Renal cortical epithelial cell (primary cell): ENCODE results near the gene SMCO2. TPM values are rescaled to one million over a fixed set of nuclear protein-coding genes. Genes with fewer than 3 reads are reported as not detected.
"Not testable (repeated sequence)": the region's sequence is repeated elsewhere in the genome, so short reads cannot be mapped to it uniquely, and the experiment has no call there.

Source experiments
- DNase-seq: peaks from one replicate; pipeline ENCODE4 v3.0.0-alpha.2; 2011; ENCODE audit warnings: low read depth
- total RNA-seq: library from RNA; depleted of rRNA; stranded (reverse); fragments of >200 nt; gene quantifications from 2 replicates; pipeline ENCODE4 v1.2.3, GENCODE V29; 2014

Gene SMCO2
- total RNA-seq, 1 donor from 2014 or later, result not detected

DNA sequence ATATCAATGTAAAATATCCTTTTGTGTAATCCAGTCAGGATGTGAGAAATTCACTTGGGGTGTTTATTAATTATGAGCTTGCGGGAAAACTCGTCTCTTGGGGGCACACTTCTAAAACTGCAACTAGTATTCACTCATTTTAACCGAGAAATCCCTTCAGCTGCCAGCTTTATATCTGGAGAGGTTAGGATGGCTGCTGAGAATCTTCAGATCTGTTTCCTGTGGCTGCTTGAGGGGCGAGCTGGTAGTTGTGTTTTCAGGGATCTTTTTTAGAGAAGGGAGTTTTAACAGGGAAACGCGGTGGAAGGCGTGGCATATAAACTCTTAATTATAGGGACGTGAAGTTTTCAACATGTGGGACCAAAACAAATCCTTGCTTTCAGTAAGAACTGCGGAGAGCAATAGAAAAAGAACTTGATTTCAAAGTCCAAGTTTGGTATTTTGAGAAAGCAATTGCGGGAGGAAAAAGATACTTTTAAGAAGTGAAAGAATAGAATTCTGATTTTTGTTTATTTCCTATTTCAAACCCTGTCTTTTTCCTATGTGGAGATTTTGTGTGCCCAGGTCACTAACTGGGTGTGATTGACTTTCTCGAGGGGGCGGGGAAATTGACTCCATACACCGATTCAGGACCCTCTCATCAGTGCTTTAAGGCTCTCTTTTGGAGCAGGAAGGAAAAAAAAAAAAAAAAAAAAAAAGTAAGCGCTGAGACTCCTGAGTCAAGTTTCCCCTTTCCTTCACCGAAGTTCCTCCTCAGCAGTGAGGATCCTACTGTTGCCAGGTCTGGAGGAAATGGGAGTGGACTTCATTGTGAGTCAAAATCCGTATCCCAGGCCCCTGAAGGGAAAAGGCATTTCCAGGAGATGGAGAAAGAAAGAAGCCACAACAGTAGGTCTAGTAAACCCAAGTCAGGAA, 78.6 kb downstream of the SMCO2 start:
- DNase-seq, result peak; percentile 77

DNA sequence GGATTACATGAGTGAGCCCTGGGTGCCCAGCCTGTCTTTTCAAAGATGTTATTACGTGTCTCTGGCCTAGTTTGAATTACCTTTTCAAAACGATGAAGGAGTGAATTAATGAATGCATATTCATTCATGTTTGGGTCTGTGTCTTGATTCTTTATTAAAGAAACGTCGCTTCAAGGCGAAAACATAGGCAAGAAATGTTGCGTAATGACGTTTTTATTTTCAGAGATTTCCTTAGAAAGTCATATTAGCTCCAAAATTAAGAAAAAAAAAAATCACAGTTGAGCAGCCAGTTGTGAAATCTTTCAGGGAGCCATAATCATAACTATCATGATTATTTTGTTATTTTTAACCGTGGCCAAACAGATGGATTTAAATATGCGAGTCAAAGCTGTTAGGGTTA, 81.0 kb downstream of the SMCO2 start:
- DNase-seq, result no peak

DNA sequence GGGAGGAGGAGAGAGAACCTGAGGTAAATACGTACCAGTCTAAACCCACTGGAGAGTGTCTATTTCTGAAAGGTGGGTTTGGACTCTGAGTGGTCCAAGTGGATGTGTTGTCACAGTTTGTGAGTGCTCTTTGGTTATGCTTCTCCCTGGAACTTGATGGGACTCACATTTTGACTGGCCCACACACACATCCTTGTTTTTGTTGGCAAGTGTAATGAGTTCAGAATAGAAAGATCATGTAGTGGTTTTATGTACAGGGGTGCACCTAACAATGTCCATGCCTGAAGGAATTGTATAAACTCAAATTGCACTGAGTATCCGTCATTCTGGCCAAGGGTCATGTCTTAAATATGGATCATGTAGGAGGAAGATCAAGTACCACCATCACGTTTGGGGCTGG, 82.3 kb downstream of the SMCO2 start:
- no peak for DNase-seq

DNA sequence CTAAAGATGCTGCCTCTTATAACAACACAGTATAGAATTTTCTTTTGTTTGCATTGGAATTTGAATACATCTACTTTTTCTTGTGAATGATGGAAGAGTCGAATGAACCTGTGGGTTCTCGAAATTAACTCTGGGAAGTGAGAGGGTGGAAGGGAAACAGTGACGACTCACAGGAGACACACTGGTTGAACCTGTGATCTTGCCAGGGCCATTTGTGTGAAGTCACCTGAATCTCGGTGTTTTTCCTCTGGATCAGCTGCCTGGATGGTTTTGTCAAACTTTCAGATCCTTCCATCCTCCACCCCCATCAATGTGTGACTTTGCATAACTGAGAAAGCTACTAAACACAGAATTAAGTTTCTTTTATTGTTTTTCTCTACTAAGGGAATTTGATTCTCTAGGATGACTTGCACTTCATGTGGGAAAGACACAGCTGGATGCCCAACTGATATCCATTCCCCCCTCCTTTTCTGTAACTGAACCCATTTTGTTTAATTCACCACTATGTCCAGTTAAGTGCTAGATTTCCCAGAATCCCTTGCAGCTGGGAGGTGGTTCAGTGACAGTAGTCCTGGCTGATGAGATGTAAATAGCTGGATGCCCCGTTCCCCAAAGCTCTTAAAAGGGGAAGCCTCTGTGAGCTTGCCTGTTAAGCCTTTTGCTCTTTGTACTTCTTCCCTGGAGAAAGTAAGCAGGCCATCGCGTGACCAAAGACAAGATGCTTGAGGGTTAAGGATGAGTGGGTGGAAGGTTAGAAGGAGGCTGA, 83.8 kb downstream of the SMCO2 start:
- peak; percentile 73 for DNase-seq

DNA sequence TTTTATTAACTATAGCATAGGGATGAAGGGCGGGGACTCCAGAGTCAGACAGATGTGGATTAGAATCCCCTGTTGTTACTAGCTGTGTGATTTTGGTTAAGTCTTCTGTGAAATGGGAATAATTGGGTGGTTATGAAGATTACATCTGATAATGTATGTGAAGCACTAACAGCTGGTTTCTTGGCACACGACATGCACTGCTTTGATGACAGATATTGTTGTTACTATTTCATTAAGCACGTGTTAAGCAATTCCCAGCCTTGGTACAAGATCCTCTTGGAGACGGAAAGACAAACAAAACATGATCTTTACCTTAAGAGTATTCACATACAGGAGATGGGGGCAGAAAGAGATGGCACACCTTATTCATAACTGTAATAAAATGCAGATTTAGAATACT, 85.4 kb downstream of the SMCO2 start:
- no peak for DNase-seq

DNA sequence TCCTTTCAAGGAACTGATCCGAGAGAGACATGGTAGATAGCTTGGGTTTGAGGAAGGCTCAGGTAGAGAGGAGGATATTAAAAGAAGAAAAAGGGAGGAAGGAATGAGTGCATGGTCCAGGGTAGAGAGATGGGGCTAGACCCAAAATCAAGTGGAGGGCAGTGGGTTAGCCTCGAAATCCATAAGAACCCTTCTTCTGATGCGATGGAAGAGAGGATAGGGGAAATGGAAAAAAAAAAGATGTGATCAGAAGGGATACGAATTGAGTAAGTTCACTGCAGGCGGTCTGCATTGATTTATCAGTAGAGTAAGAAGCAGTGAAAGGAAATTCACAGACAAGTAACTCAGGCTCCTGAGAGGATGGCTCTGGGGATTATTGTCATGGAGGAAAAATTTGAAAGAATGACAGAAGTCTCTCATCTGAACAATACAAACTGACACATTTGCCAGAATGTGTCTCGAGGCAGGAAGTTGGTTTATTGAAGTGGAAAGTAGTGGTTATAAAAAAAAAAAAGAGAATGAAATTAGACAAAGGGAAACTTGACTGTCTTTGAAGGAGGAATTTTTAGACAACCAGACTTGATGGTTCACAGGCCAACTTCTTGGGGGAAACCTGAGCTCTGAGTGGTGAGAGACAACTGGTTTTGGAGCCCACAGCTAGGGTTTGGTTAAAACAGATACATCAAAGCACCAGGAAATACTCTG, 87.7 kb downstream of the SMCO2 start:
- peak; percentile 88 for DNase-seq

DNA sequence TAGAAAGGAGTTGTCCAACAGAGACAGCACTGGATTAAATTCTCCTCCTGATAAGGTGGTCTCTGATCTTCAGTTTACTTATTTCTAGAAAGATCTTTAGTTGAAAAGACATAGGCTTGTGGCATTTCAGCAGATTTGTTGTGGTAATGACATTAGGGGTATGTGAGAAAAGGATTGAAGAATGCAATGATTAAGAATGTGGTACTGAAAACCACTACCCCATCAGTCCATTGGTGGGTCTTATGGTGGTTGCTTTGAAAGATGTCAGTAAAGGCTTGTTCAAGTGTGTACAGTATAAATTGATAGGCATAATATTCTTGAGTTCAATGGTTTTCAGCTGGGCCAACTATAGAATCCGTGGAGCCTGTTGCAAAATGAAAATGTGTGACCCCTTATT, 88.2 kb downstream of the SMCO2 start:
- DNase-seq, result peak; percentile 70

DNA sequence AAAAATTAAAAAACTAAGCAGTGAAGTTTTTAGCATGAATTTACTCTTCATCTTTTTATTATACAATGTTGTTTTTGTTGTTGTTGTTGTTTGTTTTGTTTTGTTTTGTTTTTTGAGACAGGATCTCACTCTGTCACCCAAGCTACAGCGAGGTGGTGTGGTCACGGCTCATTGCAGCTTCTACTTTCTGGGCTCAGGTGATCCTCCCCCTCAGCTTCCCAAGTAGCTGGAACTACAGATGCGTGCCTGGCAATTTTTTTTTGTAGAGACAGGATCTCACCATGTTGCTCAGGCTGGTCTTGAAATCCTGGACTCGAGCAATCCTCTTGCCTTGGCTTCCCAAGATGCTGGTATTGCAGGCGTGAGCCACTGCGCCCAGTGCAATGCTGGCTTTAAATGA, 88.8 kb downstream of the SMCO2 start:
- no peak for DNase-seq

DNA sequence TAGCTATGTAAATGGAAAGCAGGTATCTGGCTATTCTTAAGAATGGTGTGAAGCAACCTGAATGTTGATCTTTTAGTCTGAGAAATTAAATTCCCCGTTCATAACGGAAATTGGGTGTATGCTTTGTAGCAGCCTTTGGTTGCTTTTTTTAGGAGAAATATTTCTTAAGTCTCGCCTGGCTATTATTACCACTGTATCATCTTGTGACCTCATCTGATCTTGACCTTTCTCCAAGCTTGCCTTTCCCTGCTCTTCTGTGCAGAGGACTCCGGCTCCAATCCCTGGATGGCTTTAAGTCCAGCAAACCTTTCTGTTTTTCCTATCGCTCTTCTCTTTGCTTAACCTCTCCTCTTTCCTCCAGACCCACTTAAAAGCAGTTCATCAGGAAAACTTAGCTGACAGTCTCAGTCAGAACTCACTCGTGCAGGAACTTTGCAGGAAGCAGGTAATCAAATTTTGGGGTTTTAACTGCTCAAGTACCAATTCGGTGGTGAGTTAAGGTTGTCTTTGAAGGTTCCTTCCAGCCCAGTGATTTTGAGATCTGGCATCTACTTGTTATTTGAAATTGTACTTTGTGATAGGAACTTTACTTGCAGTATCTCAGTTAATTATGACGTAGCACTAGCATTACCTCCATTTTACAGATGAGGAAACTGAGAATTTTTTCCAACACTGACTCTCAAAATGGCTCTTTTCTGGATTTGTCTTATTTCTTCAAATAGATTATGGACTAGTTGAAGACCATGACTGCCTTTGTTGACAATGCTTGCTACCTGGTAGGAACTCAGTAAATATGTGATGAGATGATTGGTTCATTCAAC, 91.5 kb downstream of the SMCO2 start:
- DNase-seq, result no peak

DNA sequence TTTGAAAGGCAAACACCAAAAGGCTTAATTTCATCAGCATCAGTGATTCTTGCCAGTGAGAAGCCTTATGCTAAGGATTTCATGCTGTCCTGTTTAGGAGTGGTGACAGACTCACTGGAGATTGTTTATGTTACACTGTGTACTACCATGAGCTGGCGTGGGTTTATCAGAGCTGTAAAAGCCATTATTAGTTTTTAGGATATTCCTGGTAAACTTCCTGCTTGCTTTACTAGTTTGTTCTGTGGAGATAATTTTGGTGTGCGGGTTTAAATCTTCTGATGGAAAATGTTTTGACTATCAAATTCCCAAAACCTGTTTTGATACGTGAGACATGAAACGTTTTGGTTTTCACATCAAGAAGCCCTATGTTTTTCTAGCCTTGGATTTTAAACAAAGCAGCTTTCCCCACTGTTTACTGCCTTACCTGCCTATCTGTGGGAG, 92.7 kb downstream of the SMCO2 start:
- DNase-seq, result no peak

DNA sequence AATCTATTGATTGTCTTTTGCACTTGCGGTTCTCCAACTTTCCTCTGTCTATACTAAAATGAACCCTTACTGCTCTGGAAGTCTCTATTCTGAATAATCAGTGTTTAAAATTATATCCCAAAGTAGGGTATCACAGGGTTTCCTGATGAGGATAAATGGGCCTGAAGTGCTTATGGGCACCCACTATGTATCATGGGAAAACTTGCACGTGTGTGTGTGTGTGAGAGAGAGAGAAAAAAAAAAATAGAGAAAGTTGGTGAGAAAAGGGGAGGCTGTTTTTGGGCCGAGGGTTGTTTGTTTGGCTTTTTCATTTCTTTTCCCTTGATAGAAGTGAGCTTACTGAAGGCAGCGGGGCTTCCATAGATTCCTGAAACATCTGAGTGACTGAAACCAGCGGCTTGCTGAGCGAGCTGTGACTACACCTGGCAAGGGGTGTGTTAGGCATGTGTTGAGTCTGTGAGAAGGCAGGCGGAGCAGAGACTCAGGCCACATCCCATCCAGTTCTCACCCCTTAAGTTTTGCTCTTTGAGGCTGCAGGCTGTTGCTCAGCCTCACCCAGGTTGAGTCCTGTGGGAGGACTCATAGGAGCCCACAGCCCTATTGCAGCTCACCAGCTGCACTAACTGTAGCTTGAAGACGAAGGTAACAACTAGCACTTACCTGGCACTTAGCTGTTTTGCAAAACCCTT, 94.6 kb downstream of the SMCO2 start:
- peak; percentile 38 for DNase-seq

DNA sequence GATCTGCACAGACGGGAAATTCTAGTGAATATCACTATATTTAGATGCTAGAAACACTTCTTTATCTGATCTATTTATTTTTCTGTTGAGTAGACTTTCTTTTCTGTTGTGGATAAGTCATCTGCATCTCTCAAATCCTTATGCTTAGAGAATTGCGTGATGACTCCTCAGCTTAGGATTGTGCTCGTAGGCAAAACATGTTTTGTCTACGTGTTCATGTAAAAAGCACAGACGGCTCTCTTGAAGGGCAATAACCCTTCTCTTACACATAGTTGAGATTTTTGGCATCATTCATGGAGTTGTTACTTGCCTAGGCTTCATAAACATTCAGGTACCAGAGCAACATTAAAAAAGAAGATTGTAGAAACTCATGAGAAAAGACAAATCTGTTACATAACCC, 96.1 kb downstream of the SMCO2 start:
- DNase-seq, result peak; percentile 85

DNA sequence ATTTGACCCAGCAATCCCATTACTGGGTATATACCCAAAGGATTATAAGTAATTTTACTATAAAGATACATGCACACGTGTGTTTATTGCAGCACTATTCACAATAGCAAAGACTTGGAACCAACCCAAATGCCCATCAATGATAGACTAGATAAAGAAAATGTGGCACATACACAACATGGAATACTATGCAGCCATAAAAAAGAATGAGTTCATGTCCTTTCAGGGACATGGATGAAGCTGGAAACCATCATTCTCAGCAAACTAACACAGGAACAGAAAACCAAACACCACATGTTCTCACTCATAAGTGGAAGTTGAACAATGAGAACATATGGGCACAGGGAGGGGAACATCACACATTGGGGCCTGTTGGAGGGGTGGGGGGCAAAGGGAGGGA, 98.3 kb downstream of the SMCO2 start:
- not testable (repeated sequence) for DNase-seq

DNA sequence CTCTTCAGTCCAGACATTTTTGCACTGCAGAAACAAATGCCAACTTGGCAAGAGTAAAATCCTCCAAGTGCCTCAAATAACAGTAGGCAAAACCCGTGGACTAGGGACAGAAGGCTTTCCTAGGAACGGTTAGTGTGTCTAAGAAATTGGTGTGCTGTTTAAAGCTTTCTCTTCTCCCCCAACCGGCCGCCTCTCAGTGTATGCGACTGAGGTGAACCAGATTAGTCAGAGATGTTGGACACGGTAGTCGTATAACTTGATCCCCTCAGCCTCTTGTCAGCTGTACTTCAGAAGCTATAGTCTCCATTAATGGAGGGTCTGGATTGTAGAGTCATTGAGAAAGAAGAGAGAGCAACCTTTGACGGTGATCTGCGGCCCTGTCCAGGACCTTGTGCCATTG, 99.1 kb downstream of the SMCO2 start:
- no peak for DNase-seq

DNA sequence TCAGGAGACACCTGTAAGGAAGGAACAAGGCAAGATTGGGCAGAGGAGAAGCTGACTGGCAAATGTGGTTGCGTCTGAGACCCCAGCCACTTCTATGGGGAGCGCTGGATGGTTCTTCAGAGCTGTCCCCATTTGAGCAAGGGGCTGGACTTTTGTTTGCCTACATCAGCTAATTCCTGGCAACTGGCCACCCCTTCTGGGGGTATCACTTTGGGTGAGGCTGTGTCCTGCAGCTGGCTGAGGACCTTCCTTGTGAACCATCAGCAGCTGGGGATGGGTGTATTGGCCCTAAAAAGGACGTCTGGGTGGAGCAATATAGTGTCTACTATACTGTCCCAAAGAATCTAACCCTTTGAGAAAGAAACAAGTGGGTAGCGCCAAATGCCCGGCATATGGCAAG, 101.1 kb downstream of the SMCO2 start:
- no peak for DNase-seq

DNA sequence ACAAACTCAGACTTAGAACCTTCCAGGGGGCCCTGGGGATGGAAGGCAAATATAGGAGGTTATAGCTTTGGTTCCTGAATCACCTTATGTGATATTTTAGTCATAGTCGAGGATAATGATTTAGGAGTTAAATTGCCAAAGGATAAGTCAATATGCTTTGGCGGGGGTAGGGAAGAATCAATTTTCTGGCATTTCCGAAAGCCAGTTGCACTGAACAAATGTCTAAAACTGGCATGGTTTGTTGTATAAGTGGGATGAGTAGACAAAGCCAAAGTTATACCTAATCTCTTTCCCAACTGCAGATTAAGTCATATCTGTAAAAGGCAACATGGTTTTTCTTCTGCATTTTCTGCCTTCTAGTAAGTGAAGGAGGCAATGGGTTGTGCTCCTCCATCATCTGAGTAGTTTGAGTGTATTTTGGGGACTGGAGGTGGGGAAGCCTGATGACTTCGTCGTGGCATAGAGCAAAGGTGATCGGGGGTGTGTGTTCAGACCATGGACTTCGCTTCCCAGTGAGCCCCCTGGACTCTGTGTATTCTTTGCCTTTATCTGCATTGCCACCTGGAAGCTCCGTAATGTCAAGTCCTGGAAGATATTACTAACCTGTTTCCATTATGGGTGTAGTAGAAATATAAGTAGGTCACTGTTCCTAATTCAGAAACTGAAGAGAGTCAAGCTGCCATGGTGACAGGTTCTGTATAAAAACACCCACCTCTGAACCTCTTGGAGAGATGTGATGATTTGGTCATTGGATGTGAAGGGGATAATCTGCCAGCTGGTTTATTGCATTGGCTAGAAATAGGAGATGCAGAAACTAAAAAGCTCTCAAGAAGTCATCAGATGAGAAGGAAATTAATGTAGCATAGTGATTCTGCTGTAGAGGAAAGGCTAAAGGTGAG, 102.0 kb downstream of the SMCO2 start:
- no peak for DNase-seq

DNA sequence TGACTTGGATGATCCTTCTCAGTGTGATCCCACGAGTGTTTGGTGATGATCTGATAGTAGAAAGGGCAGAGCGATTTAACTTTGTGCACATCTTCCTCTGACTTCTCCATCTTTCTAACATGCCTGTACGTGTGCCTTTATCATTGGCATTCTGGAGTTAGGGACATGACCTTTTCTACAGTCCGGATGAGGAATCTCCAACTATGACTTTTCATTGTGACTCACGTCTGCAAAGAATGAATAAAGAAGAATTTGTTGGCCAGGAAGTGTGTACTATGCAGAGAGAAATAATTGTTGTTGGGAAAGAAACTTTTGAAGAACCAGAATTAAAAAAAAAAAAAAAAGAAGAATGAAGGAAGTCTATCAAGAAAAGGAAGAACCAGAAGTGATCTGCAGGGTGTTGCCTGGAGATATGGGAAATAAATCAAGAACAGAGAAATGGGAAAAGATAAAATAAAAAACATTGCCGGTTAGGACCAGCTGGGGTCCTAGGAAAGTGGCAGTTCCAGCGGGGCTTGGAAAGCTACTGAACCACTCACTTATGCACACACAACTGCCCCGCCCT, 102.8 kb downstream of the SMCO2 start:
- DNase-seq, result peak; percentile 94

DNA sequence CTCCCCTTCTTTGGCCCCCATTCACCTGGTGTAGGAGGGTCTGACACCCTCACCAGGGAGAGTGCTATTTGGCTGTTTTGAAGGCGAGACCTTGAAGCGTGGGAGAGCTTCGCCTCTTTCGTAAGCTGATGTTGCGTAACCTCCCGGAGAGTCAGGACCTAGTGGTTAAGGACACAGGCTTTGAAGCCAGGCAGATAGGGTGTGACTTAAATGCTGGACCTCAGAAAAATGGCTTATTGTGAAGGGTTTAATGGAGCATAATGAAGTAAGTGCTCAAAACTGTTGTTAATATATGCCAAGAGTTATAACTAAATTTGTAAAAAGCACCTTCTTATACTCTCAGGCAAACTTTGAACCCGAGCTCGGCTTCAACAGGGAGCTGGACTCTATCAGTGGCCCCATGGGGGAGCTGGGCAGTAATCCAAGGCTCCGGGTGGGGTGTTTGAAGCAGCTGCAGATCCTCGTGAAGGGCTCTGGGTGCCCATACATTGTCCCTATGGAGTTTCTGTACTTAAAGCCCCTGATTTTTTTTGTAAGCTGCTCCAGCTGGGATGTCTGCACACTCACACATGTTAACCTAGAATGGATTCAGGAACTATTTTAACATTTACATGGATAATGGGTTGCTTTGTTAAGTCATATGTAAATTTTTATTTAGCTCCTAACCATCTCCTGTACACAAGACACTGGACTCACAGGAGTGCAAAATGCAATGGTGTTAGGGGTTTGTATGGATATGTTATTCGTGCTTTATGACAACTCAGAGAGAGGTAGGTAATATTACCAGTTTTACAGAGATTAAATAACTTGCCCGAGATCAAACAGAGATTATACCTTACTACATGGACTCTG, 103.5 kb downstream of the SMCO2 start:
- peak; percentile 100 for DNase-seq

DNA sequence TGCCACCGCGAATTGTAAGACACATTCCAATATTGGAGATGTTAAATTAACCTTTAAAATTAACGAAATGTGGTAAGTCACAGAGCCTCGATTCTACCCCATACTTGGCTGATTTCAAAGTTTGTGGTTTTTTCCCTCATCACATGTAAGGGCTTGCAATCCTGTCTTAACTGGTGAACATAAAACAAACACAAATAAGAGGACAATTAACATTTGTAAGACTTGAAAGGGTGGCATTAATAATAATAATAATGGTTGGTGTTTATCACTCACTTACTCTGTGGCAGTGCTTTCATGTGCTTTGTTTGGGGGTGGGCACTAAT, 104.1 kb downstream of the SMCO2 start:
- DNase-seq, result peak; percentile 80
